BE2C (cell line): ENCODE results near the gene ZNF354C.

Experiments
- DNase-seq: peaks from one replicate; pipeline ENCODE4 v3.0.0-alpha.2; 2020
- H3K27me3 ChIP-seq: fragments of 250-450 bp; sonication (Bioruptor Pico); 2 replicates; pipeline ENCODE4 v1.5.1; 2020; ENCODE audit warnings: mild to moderate bottlenecking
- H3K36me3 ChIP-seq: fragments of 250-450 bp; sonication (Bioruptor Pico); 2 replicates; pipeline ENCODE4 v1.5.1; 2020; ENCODE audit warnings: mild to moderate bottlenecking
- H3K4me1 ChIP-seq: fragments of 250-450 bp; sonication (Bioruptor Pico); 2 replicates; pipeline ENCODE4 v1.5.1; 2020
- H3K4me3 ChIP-seq: 2 replicates; pipeline ENCODE4 v1.5.1; 2011; ENCODE audit warnings: low read depth, low read length
- H3K9me3 ChIP-seq: fragments of 250-450 bp; sonication (Bioruptor Pico); 2 replicates; pipeline ENCODE4 v1.5.1; 2020
- CTCF ChIP-seq: IDR thresholded peaks from 2 replicates; pipeline ENCODE4 v1.5.1; 2012; ENCODE audit warnings: mild to moderate bottlenecking, low read depth, low read length

Gene ZNF354C

GRCh38 chr5:179124853-179125788, 64.9 kb downstream of the ZNF354C start:
- Histone ChIP-seq H3K4me1 (no peaks in the 10 kb centered on the region), H3K27me3 (no peaks in the 10 kb centered on the region), H3K36me3 (no peaks in the 10 kb centered on the region), H3K9me3 (no peaks in the 10 kb centered on the region; the same call in 1 of the 2 replicates), H3K4me3 (no peak overlapping the region)
- no peak for TF ChIP-seq CTCF
- DNase-seq, result no peak

- Histone ChIP-seq H3K9me3 (no peaks in the 10 kb centered on the region; the same call in 1 of the 2 replicates), H3K4me1 (no peaks in the 10 kb centered on the region), H3K4me3 (no peak overlapping the region), H3K36me3 (no peaks in the 10 kb centered on the region), H3K27me3 (no peaks in the 10 kb centered on the region)
- no peak for TF ChIP-seq CTCF
- DNase-seq, result no peak
Measured at GRCh38 chr5:179125789-179126505, 65.8 kb downstream of the ZNF354C start.

- no peak for DNase-seq
- Histone ChIP-seq H3K36me3 (no peaks in the 10 kb centered on the region), H3K4me1 (no peaks in the 10 kb centered on the region), H3K4me3 (no peak overlapping the region), H3K9me3 (no peaks in the 10 kb centered on the region; the same call in 1 of the 2 replicates), H3K27me3 (no peaks in the 10 kb centered on the region)
- no peak for TF ChIP-seq CTCF
Measured at GRCh38 chr5:179126506-179126991, 66.4 kb downstream of the ZNF354C start.

GRCh38 chr5:179127136-179128040, 67.2 kb downstream of the ZNF354C start:
- DNase-seq, result no peak
- Histone ChIP-seq H3K36me3 (no peaks in the 10 kb centered on the region), H3K4me1 (no peaks in the 10 kb centered on the region), H3K4me3 (no peak overlapping the region), H3K9me3 (no peaks in the 10 kb centered on the region; the same call in 1 of the 2 replicates), H3K27me3 (no peaks in the 10 kb centered on the region)
- TF ChIP-seq CTCF, result no peak

- DNase-seq, result no peak
- no peaks in the 10 kb centered on the region; the same call in 1 of the 2 replicates for H3K9me3 ChIP-seq
- no peaks in the 10 kb centered on the region for H3K27me3 ChIP-seq
- no peak overlapping the region for H3K4me3 ChIP-seq
- no peaks in the 10 kb centered on the region for H3K4me1 ChIP-seq
- no peak for TF ChIP-seq CTCF
- no peaks in the 10 kb centered on the region for H3K36me3 ChIP-seq
Measured at GRCh38 chr5:179128041-179128365, 67.8 kb downstream of the ZNF354C start.
